ENCODE measurements around the gene VANGL2.

DNA sequence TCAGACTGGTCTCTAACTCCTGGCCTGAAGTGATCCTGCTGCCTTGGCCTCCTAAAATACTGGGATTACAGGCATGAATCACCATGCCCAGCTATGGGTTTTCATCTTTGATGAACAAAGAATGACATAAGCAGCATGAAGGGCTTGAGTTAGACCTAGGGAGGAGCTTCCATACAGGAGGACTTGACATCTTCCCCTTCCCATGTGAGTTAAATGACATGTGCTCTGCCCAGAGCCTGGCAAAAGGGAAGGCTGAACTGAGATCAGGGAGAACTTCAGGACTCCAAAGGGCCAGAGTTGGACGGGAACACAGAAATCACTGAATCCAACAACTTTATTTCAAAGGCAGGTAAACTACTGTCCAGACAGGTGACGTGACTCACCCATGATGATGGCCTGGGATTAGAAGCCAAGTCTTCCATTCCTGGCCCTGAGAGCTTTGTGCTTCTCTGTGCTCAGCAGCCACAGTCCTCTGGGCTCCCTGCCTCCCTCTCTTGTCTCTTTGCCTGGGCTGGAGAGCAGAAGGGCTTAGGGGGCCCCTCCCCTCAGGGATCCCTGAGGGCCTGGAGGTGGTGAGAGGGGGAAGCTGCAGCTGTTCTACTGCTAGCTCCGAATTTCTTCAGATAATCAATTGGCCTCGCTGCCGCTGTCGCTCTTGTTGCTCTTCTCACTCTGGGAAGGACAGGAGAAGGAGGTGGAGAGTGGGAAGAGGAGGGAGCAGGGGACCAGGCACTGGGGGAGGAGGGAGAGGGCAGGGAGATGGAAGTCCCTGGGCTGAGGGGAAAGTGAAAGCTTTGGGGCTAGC is 25.9 kb upstream of the VANGL2 start:
- TF ChIP-seq MXI1 (IDR thresholded peaks at IDR 0.05; ENCODE audit: borderline replicate concordance, low read depth, low read length), result no peak
- TF ChIP-seq, protein P1, sequence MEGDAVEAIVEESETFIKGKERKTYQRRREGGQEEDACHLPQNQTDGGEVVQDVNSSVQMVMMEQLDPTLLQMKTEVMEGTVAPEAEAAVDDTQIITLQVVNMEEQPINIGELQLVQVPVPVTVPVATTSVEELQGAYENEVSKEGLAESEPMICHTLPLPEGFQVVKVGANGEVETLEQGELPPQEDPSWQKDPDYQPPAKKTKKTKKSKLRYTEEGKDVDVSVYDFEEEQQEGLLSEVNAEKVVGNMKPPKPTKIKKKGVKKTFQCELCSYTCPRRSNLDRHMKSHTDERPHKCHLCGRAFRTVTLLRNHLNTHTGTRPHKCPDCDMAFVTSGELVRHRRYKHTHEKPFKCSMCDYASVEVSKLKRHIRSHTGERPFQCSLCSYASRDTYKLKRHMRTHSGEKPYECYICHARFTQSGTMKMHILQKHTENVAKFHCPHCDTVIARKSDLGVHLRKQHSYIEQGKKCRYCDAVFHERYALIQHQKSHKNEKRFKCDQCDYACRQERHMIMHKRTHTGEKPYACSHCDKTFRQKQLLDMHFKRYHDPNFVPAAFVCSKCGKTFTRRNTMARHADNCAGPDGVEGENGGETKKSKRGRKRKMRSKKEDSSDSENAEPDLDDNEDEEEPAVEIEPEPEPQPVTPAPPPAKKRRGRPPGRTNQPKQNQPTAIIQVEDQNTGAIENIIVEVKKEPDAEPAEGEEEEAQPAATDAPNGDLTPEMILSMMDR (conservative IDR thresholded peaks at IDR 0.05; ENCODE audit: low read depth, low read length), result no peak
- TF ChIP-seq BHLHE40 (IDR thresholded peaks at IDR 0.05; ENCODE audit: low read depth, low read length), result no peak
- no peak for TF ChIP-seq FOS (IDR thresholded peaks at IDR 0.05; ENCODE audit: low read depth, low read length)
- TF ChIP-seq CEBPB (IDR thresholded peaks at IDR 0.05; ENCODE audit: low read depth, low read length), result no peak
- no peak for TF ChIP-seq POLR2A (IDR thresholded peaks at IDR 0.05; ENCODE audit: low read depth, low read length)
- no peak for TF ChIP-seq MAZ (IDR thresholded peaks at IDR 0.05; ENCODE audit: borderline replicate concordance, low read depth, low read length)
- TF ChIP-seq NFE2L2 (IDR thresholded peaks at IDR 0.05; ENCODE audit: low read depth, low read length), result no peak
- no peak for TF ChIP-seq CHD1 (IDR thresholded peaks at IDR 0.05; ENCODE audit: low read depth, low read length)

All from IMR-90 (cell line).